Thyroid gland (tissue), 4 donors: ENCODE results near the gene ID4.

Experiments
- POLR2A ChIP-seq, 2 donors: fragments of 450-650 bp; IDR thresholded peaks; one replicate each; pipeline ENCODE4 v1.6.1; 2017; ENCODE audit warnings: antibody characterized with exemption in 2 of 2, mild to moderate bottlenecking in 2 of 2, moderate library complexity in 1 of 2
- TF ChIP-seq, protein P1 (sequence below), 6 experiments: fragments of 200-600 bp in 3 of 6; fragments of 450-650 bp in 3 of 6; sonication (generic) in 3 of 6; IDR thresholded peaks; one replicate each; pipeline ENCODE4 v1.5.1; 2016 to 2019; ENCODE audit warnings: antibody characterized with exemption in 6 of 6, mild to moderate bottlenecking in 2 of 6, inconsistent platforms in 1 of 6, moderate library complexity in 1 of 6

DNA sequence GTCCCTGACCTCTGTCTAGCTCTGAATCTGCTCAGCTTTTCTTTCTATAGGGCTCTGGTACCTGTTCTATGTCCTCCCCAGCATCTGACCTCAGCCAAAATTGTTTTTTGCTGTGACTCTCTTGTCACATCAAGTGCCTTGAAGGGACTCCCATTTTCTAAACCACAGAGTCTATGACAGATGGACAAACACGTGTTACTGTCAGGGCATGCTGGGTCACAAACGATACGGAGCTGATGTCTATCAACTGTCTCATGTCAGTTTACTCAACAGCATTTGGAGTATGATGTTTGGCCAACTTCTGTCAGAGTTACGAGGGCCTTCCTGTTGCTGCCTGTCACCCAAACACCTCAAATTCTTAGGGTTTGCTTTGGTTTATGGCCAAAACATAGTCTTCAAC, 20.5 kb downstream of the ID4 start:
- TF ChIP-seq POLR2A (IDR thresholded peaks at IDR 0.05) = no peak
- TF ChIP-seq, protein P1, sequence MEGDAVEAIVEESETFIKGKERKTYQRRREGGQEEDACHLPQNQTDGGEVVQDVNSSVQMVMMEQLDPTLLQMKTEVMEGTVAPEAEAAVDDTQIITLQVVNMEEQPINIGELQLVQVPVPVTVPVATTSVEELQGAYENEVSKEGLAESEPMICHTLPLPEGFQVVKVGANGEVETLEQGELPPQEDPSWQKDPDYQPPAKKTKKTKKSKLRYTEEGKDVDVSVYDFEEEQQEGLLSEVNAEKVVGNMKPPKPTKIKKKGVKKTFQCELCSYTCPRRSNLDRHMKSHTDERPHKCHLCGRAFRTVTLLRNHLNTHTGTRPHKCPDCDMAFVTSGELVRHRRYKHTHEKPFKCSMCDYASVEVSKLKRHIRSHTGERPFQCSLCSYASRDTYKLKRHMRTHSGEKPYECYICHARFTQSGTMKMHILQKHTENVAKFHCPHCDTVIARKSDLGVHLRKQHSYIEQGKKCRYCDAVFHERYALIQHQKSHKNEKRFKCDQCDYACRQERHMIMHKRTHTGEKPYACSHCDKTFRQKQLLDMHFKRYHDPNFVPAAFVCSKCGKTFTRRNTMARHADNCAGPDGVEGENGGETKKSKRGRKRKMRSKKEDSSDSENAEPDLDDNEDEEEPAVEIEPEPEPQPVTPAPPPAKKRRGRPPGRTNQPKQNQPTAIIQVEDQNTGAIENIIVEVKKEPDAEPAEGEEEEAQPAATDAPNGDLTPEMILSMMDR (IDR thresholded peaks at IDR 0.05) = no peak
